ENCODE data around the gene SLC6A6. TPM values are rescaled to one million over a fixed set of nuclear protein-coding genes. Genes with fewer than 3 reads are reported as not detected.

Gene SLC6A6
- total RNA-seq, 1 experiment from 2014 or later, result 72.6 TPM

DNA sequence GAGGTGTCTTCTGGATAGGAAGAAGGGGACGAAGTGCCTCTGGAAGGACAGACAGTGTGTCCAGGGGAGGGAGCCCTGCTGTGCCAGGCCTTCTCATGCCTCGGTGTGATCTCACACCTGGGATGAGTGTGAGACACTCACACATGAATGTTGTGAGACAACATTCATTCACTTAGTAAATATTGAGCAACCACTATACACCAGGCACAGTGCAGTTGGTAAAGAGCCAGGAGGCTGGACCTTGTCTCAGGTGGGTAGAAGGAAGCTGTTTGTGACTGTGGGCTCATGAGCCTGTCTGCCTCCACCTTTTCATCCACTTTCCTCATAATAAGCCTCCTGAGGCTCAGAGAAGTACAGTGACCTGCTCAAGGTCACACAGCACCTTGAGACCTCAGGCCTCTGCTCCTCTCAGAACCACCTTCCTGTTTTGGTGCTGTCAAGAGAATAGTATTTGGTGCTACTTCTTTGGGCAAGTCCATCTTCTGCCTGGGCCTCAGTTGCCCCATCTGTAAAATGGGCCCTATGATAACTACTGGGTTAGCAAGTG, 20.9 kb downstream of the SLC6A6 start:
- Histone ChIP-seq H3K4ac (ENCODE audit: low read depth, low read length) (no peak overlapping the region), H4K5ac (ENCODE audit: insufficient read length, low read depth, low read length) (no peak overlapping the region), H2AK5ac (ENCODE audit: insufficient read length, low read length) (no peak overlapping the region), H3K4me2 (ENCODE audit: insufficient read depth, insufficient read length, low read length) (no peak overlapping the region), H2BK120ac (ENCODE audit: low read depth, low read length, poor library complexity, severe bottlenecking) (no peak overlapping the region), H2BK5ac (ENCODE audit: insufficient read length, low read length) (no peak overlapping the region), H2BK20ac (ENCODE audit: low read depth, low read length, poor library complexity, severe bottlenecking) (no peak overlapping the region), H3K9ac (ENCODE audit: extremely low read depth, insufficient read length, low read length) (no peak overlapping the region), H3K79me1 (ENCODE audit: insufficient read depth, low read depth, low read length, poor library complexity, severe bottlenecking) (peaks cover 4% of the 10 kb centered on the region), H3T11ph (ENCODE audit: low read length) (no peak overlapping the region), H3K14ac (ENCODE audit: insufficient read depth, low read length) (no peak overlapping the region), H3K79me2 (ENCODE audit: insufficient read depth, low read length) (peaks cover 9% of the 10 kb centered on the region; the same call in 1 of the 2 replicates), H3K23me2 (ENCODE audit: insufficient read length, low read depth, low read length, poor library complexity, severe bottlenecking) (no peaks in the 10 kb centered on the region), H3K18ac (ENCODE audit: insufficient read length, low read depth, low read length) (no peak overlapping the region), H2AFZ (ENCODE audit: low read length) (no peak overlapping the region), H2BK15ac (ENCODE audit: low read depth, low read length) (no peak overlapping the region), H4K8ac (replicated peaks; ENCODE audit: insufficient read length, low read depth, low read length) (no peak overlapping the region), H3K27ac (ENCODE audit: insufficient read length, low read depth, low read length) (no peak overlapping the region), H3K27me3 (ENCODE audit: insufficient read depth, low read length) (no peaks in the 10 kb centered on the region), H3K23ac (ENCODE audit: insufficient read length, low read depth, low read length) (no peak overlapping the region), H3K56ac (ENCODE audit: insufficient read length, low read depth, low read length) (no peak overlapping the region), H4K20me1 (ENCODE audit: control insufficient read depth, insufficient read depth, insufficient read length) (no peaks in the 10 kb centered on the region), H3K4me1 (ENCODE audit: insufficient read depth, low read length) (peaks cover 21% of the 10 kb centered on the region), H4K91ac (ENCODE audit: insufficient read length, low read depth, low read length) (no peak overlapping the region), H2BK12ac (ENCODE audit: insufficient read length, low read depth, low read length) (no peak overlapping the region), H3K9me3 (ENCODE audit: control insufficient read depth, low read depth, low read length) (no peaks in the 10 kb centered on the region)
- WGBS (ENCODE audit: extremely low coverage, insufficient read length, low lambda C conversion rate), result no CpG with 5 or more reads among the region's 2 CpGs
- TF ChIP-seq, protein P1, sequence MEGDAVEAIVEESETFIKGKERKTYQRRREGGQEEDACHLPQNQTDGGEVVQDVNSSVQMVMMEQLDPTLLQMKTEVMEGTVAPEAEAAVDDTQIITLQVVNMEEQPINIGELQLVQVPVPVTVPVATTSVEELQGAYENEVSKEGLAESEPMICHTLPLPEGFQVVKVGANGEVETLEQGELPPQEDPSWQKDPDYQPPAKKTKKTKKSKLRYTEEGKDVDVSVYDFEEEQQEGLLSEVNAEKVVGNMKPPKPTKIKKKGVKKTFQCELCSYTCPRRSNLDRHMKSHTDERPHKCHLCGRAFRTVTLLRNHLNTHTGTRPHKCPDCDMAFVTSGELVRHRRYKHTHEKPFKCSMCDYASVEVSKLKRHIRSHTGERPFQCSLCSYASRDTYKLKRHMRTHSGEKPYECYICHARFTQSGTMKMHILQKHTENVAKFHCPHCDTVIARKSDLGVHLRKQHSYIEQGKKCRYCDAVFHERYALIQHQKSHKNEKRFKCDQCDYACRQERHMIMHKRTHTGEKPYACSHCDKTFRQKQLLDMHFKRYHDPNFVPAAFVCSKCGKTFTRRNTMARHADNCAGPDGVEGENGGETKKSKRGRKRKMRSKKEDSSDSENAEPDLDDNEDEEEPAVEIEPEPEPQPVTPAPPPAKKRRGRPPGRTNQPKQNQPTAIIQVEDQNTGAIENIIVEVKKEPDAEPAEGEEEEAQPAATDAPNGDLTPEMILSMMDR (conservative IDR thresholded peaks at IDR 0.05), result no peak
- Mint-ChIP-seq H3K27ac (peak overlapping the region; percentile 74 to 87 (median 86); a peak in 4 of 7 replicates), H3K36me3 (ENCODE audit: insufficient read depth in 1 of 3, low read depth in 3 of 3) (peaks cover 11 to 20% (median 11%) of the 10 kb centered on the region in 3 experiments; a peak in 6 of 7 replicates), H3K4me1 (peaks cover 62 to 76% of the 10 kb centered on the region in 2 experiments), H3K4me3 (peak overlapping the region in 1 of 2 experiments; percentile 36; a peak in 3 of 5 replicates), H3K27me3 (ENCODE audit: low read depth) (no peaks in the 10 kb centered on the region; the same call in 1 of the 2 replicates), H3K9me3 (no peaks in the 10 kb centered on the region)
- no peak for DNase-seq

All from H9 (cell line).